GM10266 (cell line): Measurements from ENCODE around the gene RAP1GAP.
"Not testable (repeated sequence)": the region's sequence is repeated elsewhere in the genome, so short reads cannot be mapped to it uniquely, and the experiment has no call there.

ENCODE experiments used
- DNase-seq: peaks from one replicate; pipeline ENCODE4 v3.0.0; 2012; ENCODE audit errors: extremely low spot score
- TF ChIP-seq, protein P1 (sequence below): IDR thresholded peaks from 2 replicates; pipeline ENCODE4 v1.5.1; 2012; ENCODE audit warnings: mild to moderate bottlenecking, low read depth; ENCODE audit not compliant: control insufficient read depth, insufficient read depth; ENCODE audit errors: missing control alignments

The RAP1GAP gene

DNA sequence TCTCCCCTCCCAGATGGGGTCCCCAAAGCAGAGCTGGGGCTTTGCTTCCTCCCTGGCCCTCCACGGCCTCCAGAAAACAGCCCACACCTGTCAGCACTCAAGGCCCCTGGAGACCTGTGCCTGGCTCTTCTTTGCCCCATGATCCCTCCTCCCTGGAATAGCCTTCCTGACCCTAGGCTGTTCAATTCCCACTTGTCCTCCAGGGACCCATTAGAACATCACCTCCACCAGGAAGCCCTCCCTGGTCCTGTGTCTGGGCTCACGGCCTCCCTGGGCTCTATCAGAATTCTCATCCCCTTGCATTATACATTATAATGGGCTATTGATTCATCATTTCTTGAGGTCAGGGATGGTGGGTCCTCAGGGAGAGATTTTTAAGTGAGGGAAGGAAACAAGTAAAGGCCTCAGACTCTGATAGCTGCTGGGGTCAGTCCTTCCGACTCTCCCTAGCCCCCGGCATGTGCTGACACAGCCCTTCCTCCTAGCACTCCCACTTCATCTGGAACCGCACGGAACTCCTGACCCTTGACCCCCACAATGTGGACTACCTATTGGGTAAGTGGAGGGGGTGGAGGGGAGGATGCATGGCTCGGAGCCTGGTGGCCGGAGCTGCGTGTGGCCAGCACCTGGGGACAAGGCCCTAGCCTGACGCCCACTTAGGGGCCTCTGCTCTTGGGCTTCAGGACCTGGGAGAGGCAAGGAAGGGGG lies 99.2 kb downstream of the RAP1GAP start:
- no peak for DNase-seq
- TF ChIP-seq, protein P1, sequence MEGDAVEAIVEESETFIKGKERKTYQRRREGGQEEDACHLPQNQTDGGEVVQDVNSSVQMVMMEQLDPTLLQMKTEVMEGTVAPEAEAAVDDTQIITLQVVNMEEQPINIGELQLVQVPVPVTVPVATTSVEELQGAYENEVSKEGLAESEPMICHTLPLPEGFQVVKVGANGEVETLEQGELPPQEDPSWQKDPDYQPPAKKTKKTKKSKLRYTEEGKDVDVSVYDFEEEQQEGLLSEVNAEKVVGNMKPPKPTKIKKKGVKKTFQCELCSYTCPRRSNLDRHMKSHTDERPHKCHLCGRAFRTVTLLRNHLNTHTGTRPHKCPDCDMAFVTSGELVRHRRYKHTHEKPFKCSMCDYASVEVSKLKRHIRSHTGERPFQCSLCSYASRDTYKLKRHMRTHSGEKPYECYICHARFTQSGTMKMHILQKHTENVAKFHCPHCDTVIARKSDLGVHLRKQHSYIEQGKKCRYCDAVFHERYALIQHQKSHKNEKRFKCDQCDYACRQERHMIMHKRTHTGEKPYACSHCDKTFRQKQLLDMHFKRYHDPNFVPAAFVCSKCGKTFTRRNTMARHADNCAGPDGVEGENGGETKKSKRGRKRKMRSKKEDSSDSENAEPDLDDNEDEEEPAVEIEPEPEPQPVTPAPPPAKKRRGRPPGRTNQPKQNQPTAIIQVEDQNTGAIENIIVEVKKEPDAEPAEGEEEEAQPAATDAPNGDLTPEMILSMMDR: no peak

DNA sequence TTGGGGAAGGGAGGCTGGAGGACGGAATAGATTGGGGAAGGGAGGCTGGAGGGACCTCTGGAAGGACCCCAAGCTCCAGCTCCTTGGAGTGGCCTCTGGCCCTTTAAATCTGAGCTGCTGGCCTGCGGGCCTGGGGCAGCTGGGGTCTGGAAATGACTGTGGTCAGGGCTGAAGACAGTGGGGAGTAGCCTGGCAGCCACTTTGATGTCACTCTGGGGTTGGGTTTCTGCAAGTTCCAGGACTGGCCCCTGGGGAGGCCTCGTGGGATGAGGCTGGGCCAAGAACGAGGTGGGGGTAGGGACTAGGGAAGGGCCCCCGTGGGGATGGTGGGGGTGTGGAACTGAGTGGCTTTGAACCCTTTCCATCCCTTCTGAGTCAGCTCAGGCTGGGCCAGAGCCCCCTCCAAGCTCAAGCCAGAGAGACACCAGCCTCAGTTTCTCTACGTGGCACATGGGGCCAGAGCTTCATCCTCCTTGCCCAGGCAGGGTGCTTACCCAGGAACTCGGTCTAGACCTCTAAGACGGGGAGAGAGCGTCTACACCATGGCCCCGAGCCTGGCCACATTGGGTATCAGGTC lies 100.3 kb downstream of the RAP1GAP start:
- DNase-seq: no peak
- TF ChIP-seq, protein P1: no peak

DNA sequence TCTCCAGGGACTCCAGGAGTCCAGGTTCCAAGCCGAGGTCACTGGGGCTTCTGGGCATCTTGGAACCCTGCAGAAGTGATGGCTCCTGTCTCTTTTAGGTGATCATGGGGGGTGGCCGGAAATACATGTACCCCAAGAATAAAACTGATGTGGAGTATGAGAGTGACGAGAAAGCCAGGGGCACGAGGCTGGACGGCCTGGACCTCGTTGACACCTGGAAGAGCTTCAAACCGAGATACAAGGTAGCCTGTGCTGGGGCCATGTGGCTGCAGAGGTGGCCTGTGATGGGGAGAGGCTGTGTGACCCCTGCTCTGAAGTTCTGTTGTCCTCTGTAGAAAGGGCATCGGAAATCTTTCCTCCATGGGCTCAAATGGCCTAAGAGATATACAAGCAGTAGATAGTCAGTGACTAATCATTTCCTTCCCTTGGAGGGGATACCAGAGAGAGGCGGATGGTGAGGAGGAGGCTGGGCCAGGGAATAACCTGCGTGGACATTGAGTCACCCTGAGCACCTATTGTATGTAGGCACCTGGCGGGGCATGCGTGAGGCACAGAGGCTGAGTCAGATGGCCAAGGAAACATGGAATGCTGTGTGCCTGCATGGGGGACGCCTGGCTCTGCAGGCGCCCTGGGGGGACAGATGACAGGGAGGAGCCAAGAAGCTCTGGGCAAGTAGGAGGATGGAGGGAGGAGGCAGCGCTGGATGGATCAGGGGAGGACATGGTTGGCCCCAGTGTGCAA lies 101.0 kb downstream of the RAP1GAP start:
- no peak for DNase-seq
- TF ChIP-seq, protein P1: no peak

DNA sequence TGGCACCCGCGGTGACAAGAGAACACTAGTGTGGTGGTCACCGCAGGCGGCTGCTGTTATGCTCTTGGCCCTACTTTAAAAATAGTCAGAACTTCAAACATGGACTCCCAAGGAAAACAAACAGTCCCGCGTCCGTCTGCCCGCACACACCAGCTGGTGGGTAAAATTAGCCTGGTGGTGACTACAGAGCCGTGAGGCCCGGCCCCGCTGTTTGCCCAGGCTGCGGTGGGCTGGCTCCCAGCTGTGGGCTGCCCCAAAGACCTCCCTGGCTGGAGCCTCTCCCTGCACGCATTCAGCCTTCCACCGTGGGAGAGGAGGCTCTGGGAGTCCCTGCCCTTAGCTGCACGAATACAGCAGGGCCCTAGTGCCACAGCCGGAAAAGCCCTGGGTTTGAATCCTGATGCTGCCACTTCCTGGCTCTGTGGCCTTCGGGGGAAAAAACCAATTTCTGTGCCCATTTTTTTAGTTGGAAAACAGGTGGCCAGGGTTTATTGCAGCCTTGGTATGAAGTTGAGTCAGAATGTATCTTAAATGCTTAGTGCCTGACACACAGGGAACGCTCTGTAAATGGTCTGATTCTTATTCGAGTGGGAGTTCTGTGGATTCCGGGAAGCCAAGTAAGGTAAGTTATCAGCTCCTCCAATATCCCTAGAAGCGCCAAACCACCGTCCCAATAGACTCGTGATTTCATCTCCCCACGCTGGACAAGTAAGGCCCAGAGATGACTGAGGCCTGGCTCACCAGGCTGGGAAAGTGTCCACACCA lies 101.7 kb downstream of the RAP1GAP start:
- TF ChIP-seq, protein P1: no peak
- DNase-seq: no peak

DNA sequence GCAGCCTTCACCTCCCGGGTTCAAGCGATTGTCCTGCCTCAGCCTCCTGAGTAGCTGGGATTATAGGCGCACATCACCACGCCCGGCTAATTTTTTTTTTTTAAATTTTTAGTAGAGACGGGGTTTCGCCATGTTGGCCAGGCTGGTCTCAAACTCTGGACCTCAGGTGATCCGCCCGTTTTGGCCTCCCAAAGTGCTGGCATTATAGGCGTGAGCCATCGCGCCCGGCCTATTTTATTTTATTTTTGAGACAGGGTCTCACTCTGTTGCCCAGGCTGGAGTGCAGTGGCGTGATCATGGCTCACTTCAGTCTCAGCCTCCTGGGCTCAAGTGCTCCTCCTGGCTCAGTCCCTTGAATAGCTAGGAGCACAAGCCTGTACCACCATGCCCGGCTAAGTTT lies 102.8 kb downstream of the RAP1GAP start:
- not testable (repeated sequence) for DNase-seq

DNA sequence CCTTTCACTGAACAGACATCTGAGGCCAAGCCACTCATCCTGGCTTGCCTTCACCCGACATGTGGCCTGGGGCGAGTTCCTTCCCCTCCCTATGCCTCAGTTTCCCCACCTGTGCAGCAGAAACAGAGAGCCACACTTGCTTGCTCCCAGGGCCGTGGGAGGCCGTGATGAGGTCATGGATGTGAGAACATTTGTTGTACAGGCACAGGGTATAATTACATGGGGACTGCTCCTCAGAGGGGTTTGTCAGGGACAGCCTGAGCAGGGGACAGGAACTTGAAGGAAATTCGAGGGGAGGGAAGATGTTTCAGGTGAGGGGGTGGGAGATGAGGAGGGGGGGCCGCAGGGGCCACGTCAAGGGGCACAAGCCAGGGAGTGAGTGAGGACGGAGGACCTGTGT lies 103.9 kb downstream of the RAP1GAP start:
- no peak for DNase-seq
- TF ChIP-seq, protein P1: no peak

DNA sequence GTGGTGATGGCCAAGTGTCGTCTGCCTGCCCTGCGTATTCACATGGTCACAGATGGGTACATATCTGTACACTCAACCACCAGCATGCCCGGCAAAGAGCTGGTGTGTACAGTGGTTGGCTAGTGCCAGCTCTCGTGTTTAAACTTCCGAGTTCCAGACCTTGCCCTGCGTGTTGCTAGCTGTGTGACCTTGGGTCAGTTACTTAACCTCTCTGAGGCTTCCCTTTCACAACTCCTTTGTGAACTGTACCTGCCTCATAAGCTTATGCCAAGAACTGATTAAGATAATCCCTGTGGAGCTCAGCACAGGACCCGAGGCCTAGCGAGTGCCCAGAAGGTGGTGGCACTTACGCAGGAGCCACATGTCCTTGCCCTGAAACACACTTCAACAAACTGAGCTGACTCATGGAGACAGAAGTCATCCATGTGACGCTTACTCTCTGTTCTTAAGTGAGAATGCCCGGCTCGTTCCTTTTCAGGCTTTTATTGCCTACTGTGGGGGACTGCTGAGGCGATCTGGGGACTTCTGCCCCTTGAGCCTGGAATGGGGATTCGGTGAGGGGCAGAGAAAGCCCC lies 104.5 kb downstream of the RAP1GAP start:
- no peak for DNase-seq
- TF ChIP-seq, protein P1: no peak
